ENCODE results near the gene FAM177B.

GRCh38 chr1:222757646-222758268 lies 20.8 kb downstream of the FAM177B start:
- TF ChIP-seq, protein P1, sequence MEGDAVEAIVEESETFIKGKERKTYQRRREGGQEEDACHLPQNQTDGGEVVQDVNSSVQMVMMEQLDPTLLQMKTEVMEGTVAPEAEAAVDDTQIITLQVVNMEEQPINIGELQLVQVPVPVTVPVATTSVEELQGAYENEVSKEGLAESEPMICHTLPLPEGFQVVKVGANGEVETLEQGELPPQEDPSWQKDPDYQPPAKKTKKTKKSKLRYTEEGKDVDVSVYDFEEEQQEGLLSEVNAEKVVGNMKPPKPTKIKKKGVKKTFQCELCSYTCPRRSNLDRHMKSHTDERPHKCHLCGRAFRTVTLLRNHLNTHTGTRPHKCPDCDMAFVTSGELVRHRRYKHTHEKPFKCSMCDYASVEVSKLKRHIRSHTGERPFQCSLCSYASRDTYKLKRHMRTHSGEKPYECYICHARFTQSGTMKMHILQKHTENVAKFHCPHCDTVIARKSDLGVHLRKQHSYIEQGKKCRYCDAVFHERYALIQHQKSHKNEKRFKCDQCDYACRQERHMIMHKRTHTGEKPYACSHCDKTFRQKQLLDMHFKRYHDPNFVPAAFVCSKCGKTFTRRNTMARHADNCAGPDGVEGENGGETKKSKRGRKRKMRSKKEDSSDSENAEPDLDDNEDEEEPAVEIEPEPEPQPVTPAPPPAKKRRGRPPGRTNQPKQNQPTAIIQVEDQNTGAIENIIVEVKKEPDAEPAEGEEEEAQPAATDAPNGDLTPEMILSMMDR (IDR thresholded peaks at IDR 0.05): no peak
- TF ChIP-seq POLR2A (IDR thresholded peaks at IDR 0.05) (no peak), EP300 (IDR thresholded peaks at IDR 0.05) (peak; percentile 98 to 100 (median 99)), POLR2AphosphoS5 (IDR thresholded peaks at IDR 0.05) (peak; percentile 97 to 99 (median 98))

Measured in sigmoid colon (tissue), 4 donors.